Right renal pelvis (tissue), 4 donors: ENCODE measurements around the gene CEACAM6. TPM values are rescaled to one million over a fixed set of nuclear protein-coding genes. Genes with fewer than 3 reads are reported as not detected.
A peak's percentile ranks its signal among the peaks of the same experiment; 100 is the strongest.
"Not testable (repeated sequence)": the region's sequence is repeated elsewhere in the genome, so short reads cannot be mapped to it uniquely, and the experiment has no call there.

Experiments
- DNase-seq, 4 donors: peaks; one replicate each; pipeline ENCODE4 v3.0.0-alpha.2; 2013; ENCODE audit warnings: low read depth in 4 of 4, low spot score in 3 of 4, missing footprints in 1 of 4
- polyA plus RNA-seq, 4 donors: library from polyadenylated mRNA; unstranded; fragments of 120-200 nt; gene quantifications; one replicate each; pipeline ENCODE4 v1.2.1, GENCODE V29; 2013; ENCODE audit not compliant: insufficient read length in 4 of 4

The CEACAM6 gene
- polyA plus RNA-seq, 4 donors = 0.12 to 0.34 (median 0.14) TPM

DNA sequence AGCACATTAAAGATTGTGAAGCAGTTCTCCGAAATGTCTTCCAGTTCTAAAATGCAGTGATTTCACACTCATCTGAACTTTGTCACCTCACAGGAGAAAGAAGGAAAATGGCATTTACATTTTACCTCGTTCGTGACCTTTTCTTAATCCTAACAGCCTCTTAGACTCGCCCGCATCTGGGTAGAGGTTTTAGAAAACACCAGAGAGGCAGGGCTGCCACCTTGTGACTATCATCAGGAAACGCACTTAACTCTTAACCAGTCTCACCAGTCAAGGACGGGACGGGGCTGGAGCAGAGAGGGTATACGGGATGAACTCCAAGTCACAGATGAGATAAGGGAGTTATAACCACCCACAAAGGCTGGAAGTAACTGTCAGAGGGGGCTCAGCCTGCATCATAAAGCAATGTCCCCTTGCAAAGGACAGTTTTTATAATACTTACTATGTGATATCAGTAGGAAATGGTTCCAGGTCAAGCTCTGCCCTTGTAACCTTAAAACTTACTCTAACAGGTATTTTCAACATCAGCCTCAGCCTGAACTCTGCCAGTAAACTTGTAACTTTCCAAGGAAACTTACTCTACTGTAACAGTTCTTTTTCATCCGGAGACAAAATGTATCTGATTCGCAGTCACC, 8.6 kb upstream of the CEACAM6 start:
- DNase-seq = peak in 1 of 4 donors; percentile 1

DNA sequence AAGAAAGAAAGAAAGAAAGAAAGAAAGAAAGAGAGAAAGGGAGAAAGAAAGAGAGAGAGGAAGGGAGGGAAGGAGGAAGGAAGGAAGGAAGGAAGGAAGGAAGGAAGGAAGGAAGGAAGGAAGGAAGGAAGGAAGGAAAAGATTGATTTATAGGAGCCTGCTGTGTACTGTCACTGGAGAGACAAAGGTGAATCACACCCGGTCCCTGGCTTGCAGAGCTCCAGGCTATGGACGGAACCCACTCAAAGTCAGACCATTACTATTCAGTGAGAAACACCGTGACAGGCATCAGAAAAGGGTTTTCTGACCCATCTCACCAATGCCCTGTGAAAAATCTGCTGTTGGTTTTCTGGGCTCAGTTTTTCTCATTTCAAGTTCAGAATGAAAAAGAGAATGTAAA, 7.3 kb upstream of the CEACAM6 start:
- DNase-seq = no peak

DNA sequence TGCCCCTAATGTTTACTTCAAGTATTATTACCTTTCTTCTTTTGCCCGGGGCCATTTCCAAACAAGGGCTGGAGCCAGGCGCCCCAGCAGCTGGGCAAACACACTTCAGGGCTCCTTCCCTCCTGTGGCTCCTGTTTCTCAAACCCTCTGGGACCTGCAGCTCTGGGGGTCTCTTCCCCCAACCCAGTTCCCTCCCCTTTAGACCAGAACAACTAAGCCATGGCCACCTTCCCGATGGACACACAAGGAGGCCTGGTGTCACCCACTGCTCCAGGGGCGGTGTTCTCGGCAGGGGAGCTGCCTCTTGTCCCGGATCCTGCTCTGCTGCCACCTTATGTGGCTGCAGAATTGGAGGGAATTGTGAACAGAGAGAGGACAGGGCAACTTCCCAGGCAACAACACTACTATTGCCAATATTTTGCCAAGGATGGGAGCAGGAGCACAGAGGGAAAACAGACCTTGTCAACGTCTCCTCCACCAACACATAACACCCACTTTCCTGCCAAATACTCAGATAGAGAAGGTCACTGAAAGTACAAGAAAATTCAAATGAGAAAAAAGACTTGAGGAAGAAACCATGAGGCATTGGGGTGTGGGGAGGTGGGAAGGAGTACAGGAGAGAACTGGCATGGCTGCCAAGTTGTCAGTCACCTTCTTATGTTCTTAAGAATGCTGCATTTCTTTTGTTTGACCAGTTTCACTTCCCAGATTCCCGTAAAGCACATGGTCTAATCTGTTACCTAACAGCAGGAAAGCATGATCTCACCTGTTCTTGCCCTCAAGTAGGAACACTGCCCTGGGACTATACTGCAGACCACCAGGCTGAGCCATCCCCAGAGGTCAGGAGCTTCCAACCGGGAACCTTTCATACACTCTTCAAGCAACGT, 4.8 kb upstream of the CEACAM6 start:
- DNase-seq = not testable (repeated sequence)

DNA sequence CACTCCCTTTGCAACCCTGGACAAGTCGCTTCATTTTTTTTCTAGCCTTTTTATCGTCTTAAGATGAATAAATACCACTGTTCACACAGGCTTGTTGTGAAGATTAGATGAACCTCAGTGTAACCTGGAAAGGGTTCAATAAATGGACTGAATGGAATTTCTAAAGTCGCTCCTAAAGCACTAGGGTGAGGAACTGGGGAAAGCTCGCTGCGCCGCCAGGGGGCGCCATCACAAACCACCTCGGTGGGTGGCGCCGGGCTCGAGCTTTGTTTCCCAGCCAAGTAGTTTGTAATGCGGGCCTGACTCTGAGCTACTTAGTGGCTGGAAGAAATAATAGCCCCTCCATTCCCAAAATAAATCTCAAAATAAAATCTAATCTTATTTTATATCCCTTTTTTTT, 2.2 kb upstream of the CEACAM6 start:
- DNase-seq = no peak

GRCh38 chr19:41753936-41754529, 1.3 kb upstream of the CEACAM6 start:
- no peak for DNase-seq

- DNase-seq = no peak
These were observed 3.5 kb downstream of the CEACAM6 start for GRCh38 chr19:41758846-41759245.

GRCh38 chr19:41767115-41767514, 11.8 kb downstream of the CEACAM6 start:
- DNase-seq = no peak

DNA sequence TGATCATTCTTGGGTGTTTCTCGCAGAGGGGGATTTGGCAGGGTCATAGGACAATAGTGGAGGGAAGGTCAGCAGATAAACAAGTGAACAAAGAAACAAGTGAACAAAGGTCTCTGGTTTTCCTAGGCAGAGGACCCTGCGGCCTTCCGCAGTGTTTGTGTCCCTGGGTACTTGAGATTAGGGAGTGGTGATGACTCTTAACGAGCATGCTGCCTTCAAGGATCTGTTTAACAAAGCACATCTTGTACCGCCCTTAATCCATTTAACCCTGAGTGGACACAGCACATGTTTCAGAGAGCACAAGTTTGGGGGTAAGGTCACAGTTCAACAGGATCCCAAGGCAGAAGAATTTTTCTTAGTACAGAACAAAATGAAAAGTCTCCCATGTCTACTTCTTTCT, 12.8 kb downstream of the CEACAM6 start:
- DNase-seq = not testable (repeated sequence)

DNA sequence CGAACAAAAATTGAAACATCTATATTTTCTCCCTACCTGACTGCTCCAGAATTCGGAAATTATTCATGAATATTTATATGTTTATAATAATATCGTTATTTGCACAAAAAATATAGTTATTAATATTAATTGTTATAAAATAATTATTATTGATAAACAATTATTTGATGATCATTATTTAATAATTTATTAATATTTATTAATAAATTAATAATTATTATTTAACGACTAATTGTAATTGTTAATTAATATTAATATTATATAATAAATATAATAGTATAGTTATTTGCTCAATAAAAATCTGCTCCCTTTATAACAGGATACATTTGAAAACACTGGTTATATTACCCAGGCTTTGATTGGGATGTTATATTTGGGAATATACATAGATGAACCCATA, 14.3 kb downstream of the CEACAM6 start:
- no peak for DNase-seq

- no peak for DNase-seq
These were observed 16.1 kb downstream of the CEACAM6 start for GRCh38 chr19:41771410-41771809.

DNA sequence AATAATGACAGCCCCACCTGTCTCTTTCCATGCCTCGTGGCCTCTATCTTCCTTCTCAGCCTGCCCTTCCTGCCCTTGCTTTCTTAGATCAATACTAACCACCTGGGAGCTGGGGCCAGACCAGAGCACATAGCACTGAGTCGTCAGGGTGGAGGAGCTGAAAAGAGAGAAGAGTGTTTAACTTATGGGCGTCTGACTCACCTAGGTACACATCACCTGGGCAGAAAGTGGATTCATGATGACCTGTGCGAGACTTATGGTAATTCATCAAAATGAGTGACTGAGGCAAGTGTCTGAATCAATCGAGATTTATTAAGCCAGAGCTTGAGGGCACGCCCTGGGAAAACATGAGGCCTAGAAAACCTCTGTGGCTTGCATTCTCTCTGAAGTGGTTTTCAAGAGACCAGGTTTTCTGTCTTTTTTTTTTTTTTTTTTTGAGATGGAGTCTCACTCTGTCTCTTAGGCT, 19.2 kb downstream of the CEACAM6 start:
- DNase-seq = no peak

DNA sequence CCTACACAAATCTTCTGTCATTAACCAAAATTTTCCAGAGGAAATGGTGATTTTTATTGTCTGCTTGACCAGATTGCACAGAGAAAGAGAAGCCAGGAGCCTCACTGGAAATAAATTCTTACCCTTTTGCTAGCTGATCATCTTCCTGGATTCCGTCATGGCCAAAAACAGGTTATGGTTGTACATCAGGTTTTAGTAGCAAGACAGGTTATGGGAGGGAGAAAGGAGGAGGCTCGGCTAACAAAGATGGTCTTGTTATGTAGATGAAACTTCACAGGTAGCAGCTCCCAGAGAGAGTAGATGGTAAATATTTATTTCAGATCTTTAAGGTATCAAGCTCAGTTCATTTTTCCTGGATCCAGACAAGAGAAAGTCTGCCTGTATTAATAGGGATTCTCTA, 21.4 kb downstream of the CEACAM6 start:
- no peak for DNase-seq

- no peak for DNase-seq
These were observed 28.3 kb downstream of the CEACAM6 start for GRCh38 chr19:41783612-41784011.

DNA sequence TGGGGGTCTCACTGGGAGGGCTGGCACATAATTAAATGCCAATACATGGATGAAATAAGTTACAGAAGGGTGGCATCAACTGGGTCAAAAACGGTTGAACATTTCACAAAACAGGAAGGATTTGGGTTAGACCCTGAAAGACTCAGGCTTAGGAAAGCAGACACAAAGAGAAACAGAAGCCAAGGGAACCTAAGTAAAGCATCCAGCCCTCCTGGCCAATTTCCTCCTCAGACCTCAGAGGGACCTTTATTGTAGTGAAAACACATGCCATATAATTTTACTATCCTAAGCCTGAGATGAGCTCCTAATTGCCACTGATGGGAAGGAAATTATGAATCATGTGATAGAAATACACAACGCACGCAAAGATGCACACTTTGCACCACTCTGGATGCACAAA, 29.0 kb downstream of the CEACAM6 start:
- no peak for DNase-seq

- DNase-seq = no peak
These were observed 29.4 kb downstream of the CEACAM6 start for GRCh38 chr19:41784743-41785142.

GRCh38 chr19:41785653-41786052, 30.3 kb downstream of the CEACAM6 start:
- DNase-seq = peak in 2 of 4 donors; percentile 20 to 46

- DNase-seq = no peak
These were observed 31.7 kb downstream of the CEACAM6 start for GRCh38 chr19:41787055-41787454.

GRCh38 chr19:41788518-41788917, 33.2 kb downstream of the CEACAM6 start:
- not testable (repeated sequence) for DNase-seq

GRCh38 chr19:41789053-41789452, 33.7 kb downstream of the CEACAM6 start:
- DNase-seq = not testable (repeated sequence)

GRCh38 chr19:41792513-41793413, 37.4 kb downstream of the CEACAM6 start:
- DNase-seq = peak in 1 of 4 donors; percentile 20

DNA sequence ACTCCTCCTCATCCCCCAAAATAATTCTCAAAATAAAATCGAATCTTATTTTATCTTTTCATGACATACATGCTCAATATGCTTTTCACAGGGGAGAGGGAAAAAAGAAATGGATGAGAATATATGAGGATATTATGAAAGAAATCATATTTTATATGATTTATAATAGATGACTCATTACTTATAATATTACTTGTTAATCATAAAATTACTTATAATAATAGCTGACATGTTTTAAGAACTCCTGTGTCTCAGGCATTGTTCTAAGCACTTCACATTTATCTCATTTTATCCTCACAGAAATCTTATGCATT, 38.0 kb downstream of the CEACAM6 start:
- DNase-seq = no peak
